IPS DF 4.7 (cell line): ENCODE measurements around the gene C4B.
"Not testable (repeated sequence)": the region's sequence is repeated elsewhere in the genome, so short reads cannot be mapped to it uniquely, and the experiment has no call there.

ENCODE experiments used
- DNase-seq: peaks from one replicate; pipeline ENCODE4 v3.0.0-alpha.2; 2013; ENCODE audit warnings: low spot score; ENCODE audit errors: extremely low read depth

Gene C4B

GRCh38 chr6:32050562-32050961 lies 36.0 kb downstream of the C4B start:
- no peak for DNase-seq

DNA sequence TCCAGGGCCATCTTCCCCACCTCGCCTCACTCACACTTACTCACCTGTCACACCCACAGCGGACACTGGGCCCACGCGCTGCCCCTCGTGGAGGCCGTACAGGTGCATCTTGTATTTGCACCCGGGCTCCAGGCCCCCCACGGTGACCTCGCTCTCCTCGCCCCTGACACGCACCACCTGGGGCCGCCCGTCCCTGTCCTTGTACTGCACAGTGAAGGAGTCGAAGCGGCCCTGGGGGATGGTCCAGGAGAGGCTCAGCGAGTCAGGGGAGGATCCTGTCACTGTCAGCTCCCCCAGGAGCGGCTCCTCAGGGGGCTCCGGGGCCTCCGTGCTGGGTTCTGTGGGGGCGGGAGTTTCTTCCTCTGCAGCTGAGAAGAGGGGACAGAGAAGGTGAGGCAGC lies 38.0 kb downstream of the C4B start:
- not testable (repeated sequence) for DNase-seq

DNA sequence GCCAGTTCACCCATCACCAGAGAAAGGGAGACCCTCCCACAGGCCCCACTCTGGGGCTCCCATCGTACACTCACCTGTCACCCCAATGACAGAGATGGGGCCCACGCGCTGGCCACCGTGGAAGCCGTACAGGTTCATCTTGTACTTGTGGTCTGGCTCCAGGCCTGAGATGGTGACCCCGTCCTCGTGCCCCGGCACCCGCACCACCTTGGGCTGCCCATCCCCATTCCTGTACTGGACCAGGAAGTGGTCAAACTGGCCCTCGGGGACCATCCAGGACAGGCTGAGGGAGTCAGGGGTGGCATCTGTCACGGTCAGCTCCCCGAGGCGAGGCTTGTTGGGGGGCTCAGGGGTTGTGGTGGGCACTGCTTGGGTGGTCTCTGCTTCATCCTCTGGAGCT lies 38.7 kb downstream of the C4B start:
- not testable (repeated sequence) for DNase-seq

GRCh38 chr6:32055756-32056155 lies 41.2 kb downstream of the C4B start:
- not testable (repeated sequence) for DNase-seq

DNA sequence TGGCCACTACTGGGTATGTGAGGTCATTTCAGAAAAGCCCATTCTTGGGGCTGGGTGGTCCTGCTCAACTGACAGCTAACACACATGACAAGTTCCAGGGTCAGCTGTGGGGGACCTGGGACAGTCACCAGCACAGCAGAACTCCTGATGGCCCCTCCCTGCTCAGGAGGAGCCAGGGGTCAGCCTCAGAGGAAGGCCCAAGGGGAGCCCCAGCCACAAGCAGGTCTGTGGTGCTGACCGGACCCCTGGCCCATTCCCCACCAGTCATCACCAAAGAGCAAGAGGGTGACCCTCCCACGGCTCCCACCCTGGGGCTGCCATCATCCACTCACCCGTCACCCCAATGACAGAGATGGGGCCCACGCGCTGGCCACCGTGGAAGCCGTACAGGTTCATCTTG lies 41.7 kb downstream of the C4B start:
- no peak for DNase-seq

DNA sequence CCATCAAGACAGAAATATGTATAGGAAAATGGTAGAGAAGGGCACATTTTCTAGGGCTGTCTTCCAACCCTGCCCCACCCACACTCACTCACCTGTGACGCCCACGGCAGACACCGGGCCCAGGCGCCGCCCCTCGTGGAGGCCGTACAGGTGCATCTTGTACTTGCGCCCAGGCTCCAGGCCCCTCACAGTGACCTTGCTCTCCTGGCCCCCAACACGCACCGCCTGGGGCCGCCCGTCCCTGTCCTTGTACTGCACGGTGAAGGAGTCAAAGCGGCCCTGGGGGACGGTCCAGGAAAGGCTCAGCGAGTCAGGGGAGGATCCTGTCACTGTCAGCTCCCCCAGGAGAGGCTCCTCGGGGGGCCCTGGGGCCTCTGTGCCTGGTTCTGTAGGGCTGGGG lies 43.4 kb downstream of the C4B start:
- DNase-seq: no peak

GRCh38 chr6:32058511-32058963 lies 43.9 kb downstream of the C4B start:
- DNase-seq: no peak

- no peak for DNase-seq
Measured at GRCh38 chr6:32060966-32061655, 46.5 kb downstream of the C4B start.

DNA sequence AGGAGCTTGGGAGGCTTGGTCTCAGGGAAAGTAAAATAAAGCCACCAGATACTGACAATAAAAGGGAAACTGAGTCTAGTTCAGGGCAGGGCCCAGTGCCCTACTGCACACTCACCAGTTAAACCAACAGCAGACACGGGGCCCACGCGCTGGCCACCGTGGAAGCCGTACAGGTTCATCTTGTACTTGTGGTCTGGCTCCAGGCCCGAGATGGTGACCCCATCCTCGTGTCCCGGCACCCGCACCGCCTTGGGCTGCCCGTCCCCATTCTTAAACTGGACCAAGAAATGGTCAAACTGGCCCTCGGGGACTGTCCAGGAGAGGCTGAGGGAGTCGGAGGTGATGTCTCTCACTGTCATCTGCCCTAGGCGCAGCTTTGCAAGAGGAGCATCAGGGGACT lies 50.1 kb downstream of the C4B start:
- DNase-seq: no peak

- not testable (repeated sequence) for DNase-seq
Measured at GRCh38 chr6:32067521-32067920, 52.9 kb downstream of the C4B start.

DNA sequence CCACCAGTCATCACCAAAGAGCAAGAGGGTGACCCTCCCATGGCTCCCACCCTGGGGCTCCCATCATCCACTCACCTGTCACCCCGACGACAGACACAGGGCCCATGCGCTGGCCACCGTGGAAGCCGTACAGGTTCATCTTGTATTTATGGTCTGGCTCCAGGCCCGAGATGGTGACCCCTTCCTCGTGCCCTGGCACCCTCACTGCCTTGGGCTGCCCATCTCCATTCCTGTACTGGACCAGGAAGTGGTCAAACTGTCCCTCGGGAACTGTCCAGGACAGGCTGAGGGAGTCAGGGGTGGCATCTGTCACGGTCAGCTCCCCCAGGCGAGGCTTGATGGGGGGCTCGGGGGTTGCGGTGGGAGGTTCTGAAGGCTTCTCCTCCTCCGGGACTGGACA lies 53.7 kb downstream of the C4B start:
- not testable (repeated sequence) for DNase-seq

GRCh38 chr6:32068867-32069266 lies 54.3 kb downstream of the C4B start:
- DNase-seq: no peak

DNA sequence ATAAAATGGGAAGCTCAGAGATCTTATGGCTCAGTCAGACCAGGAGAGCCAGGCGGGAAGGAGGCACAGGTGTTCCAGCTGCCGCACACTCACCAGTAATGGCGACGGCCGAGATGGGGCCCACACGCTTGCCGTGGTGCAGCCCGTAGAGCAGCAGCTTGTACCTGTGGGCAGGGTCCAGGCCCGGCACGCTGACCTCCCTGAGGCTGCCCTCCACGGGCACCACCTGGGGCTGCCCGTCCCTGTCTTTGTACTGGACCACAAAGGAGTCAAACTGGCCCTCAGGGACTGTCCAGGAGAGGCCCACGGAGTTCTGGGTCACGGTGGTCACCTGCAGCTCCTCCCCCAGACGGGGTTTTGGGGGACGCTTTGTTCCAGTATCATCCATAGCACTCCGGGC lies 54.9 kb downstream of the C4B start:
- DNase-seq: no peak

DNA sequence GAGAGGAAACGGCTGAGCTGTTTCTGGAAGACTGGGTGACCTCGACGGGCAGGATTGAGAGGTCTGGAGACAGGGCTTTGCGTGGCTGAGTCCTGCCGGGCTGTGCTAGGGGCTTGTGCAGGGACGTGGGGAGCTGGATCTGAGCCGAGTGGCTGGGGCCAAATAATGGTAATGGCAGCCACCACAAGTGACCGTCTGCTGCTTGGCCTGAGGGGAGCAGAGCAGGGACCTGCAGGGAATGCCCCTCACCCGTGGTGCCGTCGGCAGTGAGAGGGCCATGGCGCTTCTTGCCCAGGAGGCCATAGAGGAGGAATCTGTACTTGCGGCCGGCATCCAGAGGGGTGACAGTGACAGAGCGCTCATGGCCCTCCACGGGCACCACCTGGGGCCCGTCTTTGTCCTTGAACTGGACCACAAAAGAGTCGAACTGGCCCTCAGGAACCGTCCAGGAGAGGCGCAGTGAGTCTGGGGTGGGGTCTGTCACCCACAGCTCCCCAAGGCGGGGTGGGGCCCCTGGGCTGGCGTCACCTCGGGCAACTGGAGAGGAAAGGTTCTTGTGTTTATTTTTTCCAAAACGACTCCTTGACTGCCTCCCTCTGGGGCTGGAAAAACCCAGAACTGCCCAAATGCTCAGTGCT lies 55.4 kb downstream of the C4B start:
- no peak for DNase-seq

DNA sequence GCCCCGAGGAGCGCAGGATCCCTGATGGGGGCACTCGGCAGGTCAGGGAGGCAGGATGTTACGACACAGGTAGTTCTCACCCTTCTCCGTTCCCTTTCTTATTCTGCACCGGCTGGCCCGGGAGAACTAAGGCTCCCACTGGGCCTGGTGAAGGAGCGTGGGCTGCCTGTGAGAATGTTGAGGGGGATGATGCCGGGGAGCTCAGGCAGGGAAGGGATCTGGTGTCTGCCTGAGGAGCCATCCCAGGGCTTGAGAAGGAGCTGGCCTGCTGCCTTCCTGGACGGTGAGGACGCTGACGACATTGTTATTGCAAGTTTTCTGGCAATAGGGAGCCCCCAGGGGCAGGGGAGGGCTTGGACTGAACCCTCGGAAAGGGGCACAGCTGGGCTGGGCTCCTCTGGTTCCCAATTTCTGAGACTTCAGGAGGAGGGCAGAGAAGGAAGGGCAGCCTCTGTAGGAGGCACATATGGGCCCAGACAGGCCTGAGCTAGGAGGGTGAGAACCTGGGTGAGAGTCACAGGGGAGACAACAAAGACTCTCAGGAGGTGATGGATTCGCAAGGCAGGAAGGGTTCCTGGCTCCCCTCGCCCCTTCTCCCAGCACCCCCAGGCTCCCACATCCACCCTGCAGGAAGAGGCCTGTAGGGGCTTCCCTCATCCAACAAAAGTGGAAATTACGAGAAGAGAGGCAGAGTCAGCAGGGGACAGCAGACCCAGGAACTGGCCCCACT lies 56.4 kb downstream of the C4B start:
- no peak for DNase-seq

DNA sequence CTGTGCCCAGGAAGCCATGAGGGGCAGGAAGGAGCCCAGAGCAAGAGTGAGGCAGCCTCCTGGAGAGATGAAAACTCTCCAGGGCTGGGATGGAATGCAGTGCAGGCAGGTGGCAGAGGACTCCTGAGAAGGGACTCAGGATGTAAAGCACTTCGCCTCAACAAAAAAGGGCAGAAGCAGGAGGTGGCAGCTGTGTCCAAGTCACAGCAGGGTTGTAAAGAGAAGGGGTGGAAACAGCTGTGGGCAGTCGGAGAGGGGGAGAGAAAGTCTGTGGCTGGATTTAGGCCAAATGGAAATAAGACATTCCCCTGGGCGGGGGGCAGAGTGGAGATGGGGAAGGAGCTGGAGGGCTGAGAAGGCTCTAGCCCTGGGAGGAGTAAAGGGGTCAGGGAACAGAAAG lies 58.5 kb downstream of the C4B start:
- no peak for DNase-seq

DNA sequence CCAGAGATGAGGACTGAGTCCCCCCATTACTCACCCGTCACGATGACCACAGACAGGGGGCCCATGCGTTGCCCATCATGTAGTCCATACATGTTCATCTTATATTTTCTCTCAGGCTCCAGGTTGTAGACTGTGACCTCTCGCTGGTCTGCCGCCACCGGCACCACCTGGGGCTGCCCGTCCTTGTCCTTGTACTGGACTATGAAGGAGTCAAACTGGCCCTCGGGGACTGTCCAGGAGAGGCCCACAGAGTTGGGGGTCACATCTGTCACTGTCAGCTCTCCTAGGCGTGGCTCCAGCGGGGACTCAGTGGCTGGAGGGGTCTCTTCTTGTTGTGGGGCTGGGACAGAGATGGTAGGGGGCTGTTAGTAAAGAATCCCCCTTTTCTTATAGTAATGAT lies 59.0 kb downstream of the C4B start:
- DNase-seq: no peak

DNA sequence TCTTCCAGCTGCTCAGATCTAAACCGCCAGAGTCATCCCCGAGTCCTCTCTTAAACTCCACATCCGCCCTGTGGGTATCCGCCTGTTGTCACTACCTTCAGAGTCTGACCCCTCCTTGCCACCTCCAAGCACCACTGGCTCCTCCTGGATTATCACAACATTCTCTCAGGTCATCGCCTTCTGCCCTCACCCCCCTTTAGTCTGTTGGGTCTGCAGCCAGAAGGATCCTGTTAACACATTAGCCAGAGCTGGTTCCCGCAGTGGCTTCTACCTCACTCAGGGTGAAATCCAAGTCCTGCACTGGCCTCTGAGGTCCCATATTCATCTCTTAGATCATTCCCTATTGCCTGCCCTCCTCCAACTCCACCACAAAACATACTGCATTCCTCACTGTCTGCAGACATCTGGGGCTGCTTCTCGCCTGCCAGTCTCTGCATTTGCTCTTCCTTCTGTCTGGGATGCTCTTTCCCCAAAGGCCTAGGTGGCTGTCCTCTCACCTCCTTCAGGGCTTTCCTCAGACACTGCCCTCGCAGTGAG lies 60.5 kb downstream of the C4B start:
- DNase-seq: no peak

DNA sequence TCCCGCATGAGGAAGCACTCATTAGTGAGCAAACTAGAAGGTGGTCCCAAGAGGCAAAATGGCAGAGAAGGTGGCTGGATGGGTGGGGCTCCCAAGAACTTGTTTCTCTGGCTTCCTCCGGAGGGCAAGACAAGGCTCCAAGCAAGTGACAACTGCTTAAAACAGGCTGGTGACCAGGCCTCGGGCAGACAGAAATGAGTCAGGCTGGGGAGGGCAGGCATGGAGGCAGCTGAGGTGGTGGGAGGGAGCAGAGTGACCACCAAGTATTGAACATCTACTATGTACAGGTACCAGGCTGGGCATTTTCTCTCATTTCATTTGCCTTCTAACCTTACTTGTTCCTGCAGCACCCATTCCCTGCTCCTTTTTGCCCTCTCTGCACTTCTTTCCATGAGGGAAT lies 61.2 kb downstream of the C4B start:
- no peak for DNase-seq

- DNase-seq: no peak
Measured at GRCh38 chr6:32076321-32076809, 61.8 kb downstream of the C4B start.

GRCh38 chr6:32079566-32080290 lies 65.1 kb downstream of the C4B start:
- DNase-seq: no peak
